NCI-H2171 treated with DMSO at 0.1 percent for 48 hours (cell line): ENCODE measurements around the gene AP2A2.

ENCODE experiments used
- DNase-seq: peaks from one replicate; lab custom pipeline; 2025; lab: John Stamatoyannopoulos, UW

The AP2A2 gene

GRCh38 chr11:924406-925157, 1.1 kb upstream of the AP2A2 start:
- DNase-seq: peak; percentile 6

DNA sequence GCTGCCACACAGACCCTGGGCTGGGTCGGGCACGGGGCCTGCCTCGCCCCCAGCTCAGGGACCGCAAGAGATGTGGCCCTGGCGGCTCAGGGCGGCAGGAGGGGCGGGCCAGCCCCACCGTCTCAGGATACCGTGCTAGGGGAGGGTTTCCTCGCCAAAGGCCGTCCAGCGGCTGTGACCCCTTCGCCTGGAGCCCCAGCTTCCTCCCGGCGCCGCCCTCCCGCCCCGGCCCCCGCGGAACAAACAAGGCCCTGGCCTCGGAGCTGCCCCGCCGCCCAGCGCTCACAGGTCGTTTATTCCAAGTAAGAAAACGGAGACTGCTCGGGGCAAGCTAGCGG, 543 bp upstream of the AP2A2 start:
- DNase-seq: no peak

DNA sequence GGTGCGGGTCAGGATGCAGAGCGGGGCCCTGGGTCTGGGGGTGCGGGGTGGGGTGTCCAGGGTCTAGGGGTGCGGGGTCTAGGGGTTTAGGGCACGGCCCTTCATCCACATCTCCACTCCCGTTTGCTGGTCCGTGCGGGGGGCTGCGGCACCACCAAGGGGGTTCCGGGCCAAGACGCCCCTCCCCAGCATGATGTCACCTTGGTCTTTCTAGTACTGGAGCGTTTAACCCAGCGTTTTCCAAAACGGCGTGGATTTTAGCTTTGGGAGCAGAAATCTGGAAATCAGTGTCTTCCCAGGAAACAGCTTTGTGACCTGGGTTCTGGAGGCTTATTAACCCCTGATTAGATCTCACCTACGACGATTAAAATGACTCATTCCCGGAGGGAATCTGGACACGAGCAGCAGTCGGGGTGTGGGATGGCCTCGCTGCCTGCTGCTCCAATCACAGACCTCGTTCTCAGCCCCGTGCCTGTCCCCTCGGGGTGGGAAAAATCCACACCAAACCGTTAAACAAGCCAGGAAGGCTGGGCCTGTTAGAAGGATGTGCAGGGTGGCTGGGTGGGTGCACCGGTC, 759 bp downstream of the AP2A2 start:
- DNase-seq: no peak

- no peak for DNase-seq
These were observed 2.2 kb downstream of the AP2A2 start for GRCh38 chr11:927871-928270.

GRCh38 chr11:928786-929185, 3.1 kb downstream of the AP2A2 start:
- no peak for DNase-seq

DNA sequence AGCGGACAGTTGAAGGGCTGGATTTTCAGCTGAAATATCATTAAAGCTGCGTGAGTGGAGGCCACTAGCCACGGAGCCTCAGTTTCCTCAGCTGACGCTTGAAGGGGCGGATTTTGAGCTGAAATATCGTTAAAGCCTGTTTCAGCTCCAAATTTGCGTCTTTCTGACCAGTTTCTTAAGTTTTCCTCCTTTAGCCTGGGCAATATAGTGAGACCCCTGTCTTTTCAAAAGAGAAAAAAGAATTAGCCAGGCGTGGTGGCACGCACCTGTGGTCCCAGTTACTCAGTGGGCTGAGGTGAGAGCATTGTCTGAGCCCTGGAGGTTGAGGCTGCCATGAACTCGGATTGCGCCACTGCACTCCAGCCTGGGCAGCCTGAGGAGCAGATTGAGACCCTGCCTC, 3.7 kb downstream of the AP2A2 start:
- no peak for DNase-seq

DNA sequence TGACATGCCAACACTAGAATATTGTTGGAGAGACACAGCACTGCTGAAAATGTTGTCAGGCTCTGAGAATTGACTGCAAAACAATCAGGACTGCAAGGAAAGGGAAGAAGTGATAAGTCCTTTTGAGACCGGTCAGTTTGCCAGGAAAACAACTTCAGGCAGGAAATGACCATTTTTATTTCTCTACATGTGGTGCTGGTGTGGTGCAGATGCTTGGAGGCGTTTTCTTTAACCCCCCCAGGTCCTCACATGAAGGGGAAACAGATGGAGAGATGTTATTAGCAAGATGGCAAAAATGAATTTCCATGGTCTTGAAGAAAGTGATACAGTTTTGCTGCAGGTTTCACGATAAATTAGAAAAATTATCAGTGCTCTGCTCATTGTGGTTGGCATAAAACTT, 5.7 kb downstream of the AP2A2 start:
- no peak for DNase-seq

GRCh38 chr11:932435-932834, 6.8 kb downstream of the AP2A2 start:
- no peak for DNase-seq

- no peak for DNase-seq
These were observed 7.6 kb downstream of the AP2A2 start for GRCh38 chr11:933142-933851.

DNA sequence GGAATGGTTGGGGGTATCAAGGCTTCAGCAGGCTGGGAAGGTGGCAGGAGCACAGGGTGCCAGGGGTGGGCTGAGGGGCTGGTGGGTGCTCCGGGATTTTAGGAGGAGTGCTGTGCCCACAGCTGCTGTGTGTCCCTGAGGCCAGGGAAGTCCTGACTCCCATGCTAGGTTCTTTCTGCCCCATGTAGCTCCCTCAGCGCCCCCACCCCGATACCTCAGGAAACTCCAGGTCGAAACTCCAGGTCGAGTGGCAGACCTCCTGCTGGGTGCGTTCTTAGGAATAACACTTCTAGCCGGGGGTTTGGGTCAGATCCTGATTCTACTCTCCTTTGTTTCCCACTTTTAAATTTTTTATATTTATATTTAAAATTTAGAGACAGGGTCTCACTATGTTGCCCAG, 8.3 kb downstream of the AP2A2 start:
- no peak for DNase-seq

GRCh38 chr11:934527-934926, 8.9 kb downstream of the AP2A2 start:
- no peak for DNase-seq

DNA sequence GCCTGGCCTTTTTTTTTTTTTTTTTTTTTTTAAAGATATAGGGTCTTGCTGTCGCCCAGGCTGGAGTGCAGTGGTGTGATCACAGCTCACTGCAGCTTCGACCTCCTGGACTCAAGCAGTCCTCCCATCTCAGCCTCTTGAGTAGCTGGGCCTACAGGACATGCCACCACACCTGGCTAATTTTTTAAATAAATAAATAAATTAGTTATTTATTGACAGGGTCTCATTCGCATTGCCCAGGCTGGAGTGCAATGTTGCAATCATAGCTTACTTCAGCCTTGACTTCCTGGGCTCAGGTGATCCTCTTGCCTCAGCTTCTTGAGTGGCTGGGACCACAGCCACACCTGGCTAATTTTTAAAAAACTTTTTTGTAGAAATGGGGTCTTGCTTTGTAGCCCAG, 10.5 kb downstream of the AP2A2 start:
- no peak for DNase-seq

DNA sequence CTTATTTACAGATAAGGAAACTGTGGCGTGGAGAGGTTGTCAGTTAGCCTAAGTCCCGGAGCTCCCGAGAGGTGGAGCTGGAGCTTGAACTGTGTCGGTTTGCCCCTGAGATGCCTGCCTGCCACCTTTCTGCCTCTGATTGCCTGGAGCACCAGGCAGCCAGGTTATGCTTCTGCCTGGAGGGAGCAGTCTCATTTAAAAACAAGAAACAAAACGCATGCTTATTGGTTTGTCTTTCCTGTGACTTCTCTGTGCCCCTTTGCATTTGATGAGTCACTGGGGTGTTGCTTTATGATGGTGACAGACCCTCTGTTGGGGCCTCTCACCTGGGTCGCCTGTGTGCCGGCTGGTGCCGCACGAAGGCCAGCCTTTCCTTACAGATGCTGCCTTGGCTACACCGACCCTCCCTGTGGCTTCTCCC, 12.2 kb downstream of the AP2A2 start:
- no peak for DNase-seq

DNA sequence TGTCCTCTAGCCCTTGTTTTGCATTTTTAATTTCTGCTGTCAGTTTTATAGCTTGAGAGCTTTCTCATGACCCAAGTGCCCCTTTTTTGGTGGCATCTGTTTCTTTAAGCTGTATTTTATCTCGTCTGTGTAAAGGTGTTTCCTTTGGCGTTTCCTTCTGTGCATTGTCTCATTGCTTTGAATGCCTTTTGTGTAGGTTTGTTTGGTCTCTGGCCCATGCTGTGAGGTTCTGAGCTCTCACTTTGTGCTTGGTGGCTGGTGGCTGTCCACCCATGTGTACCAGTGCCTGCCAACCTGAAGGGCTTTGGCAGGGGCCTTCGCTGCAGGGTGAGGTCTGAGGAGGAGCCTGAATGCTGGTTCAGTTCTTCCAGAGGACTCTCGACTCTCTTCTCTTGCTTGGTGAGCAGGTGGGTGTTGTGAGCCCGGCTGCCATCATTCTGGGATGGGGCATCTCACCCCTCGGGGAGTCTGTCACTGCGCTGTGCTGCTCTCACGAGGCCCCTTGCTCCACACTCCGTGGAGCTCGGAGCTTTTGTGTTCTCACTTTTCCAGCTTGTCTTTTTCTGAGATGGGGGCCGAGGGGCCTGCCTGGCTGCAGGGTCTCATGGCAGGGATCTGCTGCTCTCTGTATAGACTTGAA, 14.9 kb downstream of the AP2A2 start:
- DNase-seq: no peak

DNA sequence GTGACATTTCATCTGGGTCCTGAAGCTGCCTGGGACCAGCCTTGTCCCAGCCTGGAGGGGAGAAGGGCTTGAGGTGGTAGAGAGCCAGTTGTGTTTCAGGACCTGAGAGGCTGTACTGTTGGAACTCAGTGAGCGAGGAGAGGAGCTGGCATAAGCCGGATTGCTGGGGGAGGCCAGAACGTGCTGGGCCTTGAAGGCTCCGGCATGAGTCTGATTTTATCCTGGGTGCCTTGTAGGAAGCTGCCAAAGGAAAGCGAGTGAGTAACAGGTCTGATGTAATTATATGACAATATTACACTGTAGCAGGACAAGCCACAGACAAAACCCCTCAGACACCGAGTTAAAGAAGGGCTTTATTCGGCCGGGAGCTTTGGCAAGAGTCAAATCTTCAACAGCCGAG, 17.2 kb downstream of the AP2A2 start:
- no peak for DNase-seq

GRCh38 chr11:944711-945470, 19.2 kb downstream of the AP2A2 start:
- no peak for DNase-seq

DNA sequence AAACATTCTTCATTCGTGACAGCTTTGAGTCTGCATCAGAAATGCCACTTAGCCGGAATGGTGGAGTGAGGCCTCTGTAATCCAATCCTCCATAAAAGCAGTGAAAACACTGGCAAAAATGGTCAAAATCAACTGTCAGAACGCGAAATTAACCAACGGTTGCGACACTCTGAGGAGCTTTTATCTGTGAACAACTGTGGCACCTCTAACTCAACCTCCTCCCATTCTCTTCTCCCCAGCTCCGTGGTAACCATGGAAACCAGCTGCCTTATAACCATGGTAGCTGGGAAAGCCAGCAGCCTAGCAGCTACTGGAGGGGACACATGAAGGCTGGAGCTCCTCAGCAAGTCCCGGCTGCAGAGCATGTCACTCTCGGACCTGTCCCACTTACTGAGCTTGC, 20.3 kb downstream of the AP2A2 start:
- no peak for DNase-seq

GRCh38 chr11:947744-948143, 22.1 kb downstream of the AP2A2 start:
- DNase-seq: no peak

- no peak for DNase-seq
These were observed 25.8 kb downstream of the AP2A2 start for GRCh38 chr11:951507-951906.

GRCh38 chr11:952406-953385, 27.0 kb downstream of the AP2A2 start:
- DNase-seq: no peak

DNA sequence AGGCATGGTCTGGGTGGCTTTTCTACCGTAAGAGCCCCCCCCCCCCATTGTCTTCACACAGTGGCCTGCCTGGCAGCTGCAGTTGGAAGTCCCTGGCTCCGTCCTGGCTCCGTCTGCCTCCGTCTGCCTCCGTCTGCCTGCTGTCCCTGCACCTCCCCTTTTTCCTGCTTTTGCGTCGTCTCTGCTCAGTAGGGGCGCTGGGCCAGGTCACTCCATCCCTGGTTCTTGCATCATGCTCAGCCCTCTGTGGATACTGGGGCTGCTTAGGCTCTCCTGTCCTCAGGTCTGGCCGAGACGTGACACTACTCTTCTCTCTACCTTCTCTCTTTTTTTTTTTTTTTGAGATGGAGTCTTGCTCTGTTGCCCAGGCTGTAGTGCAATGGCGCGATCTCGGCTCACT, 27.8 kb downstream of the AP2A2 start:
- no peak for DNase-seq
